Astrocyte of the cerebellum (primary cell): ENCODE measurements around the gene COL4A1.

Experiments used
- DNase-seq: peaks from one replicate; pipeline ENCODE4 v3.0.0-alpha.2; 2011; ENCODE audit warnings: low read depth
- H3K4me3 ChIP-seq: 2 replicates; pipeline ENCODE4 v1.5.1; 2011; ENCODE audit warnings: mild to moderate bottlenecking, low read depth, low read length, moderate library complexity
- in situ Hi-C: cut with HindIII; loops from 2 replicates; pipeline ENCODE4 v1.10.0; 2017; ENCODE audit warnings: low sequenced_read_pairs
- TF ChIP-seq, protein P1 (sequence below): IDR thresholded peaks from 2 replicates; pipeline ENCODE4 v1.5.1; 2012; ENCODE audit warnings: low read length, low read depth, moderate library complexity, mild to moderate bottlenecking; ENCODE audit errors: missing control alignments

COL4A1 gene

DNA sequence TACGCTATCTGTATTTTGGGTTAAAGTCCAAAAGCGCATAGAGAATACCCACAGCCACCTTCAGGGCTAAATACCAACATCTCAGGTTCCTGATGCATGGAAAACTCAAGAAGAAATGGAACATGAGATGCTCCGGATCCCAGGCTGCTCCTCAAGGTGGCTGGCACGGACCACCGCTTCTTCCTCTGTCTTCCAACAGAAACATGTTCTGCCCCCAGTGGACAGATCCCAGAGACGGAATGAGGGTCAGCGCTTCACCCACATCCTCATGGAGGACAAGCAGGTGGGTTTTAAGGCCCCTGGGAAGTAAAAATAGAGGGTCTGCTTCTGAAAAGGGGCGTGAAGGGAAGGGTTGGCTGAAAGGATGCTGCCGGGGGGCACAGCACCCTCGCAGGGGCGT, 17.3 kb downstream of the COL4A1 start:
- in situ Hi-C loops, result loop anchor here (5.0 kb wide), 2 partner anchors 47 to 48 kb away; no protein-coding TSS in a partner anchor
- no peak overlapping the region for H3K4me3 ChIP-seq
- no peak for DNase-seq
- TF ChIP-seq, protein P1, sequence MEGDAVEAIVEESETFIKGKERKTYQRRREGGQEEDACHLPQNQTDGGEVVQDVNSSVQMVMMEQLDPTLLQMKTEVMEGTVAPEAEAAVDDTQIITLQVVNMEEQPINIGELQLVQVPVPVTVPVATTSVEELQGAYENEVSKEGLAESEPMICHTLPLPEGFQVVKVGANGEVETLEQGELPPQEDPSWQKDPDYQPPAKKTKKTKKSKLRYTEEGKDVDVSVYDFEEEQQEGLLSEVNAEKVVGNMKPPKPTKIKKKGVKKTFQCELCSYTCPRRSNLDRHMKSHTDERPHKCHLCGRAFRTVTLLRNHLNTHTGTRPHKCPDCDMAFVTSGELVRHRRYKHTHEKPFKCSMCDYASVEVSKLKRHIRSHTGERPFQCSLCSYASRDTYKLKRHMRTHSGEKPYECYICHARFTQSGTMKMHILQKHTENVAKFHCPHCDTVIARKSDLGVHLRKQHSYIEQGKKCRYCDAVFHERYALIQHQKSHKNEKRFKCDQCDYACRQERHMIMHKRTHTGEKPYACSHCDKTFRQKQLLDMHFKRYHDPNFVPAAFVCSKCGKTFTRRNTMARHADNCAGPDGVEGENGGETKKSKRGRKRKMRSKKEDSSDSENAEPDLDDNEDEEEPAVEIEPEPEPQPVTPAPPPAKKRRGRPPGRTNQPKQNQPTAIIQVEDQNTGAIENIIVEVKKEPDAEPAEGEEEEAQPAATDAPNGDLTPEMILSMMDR, result no peak

DNA sequence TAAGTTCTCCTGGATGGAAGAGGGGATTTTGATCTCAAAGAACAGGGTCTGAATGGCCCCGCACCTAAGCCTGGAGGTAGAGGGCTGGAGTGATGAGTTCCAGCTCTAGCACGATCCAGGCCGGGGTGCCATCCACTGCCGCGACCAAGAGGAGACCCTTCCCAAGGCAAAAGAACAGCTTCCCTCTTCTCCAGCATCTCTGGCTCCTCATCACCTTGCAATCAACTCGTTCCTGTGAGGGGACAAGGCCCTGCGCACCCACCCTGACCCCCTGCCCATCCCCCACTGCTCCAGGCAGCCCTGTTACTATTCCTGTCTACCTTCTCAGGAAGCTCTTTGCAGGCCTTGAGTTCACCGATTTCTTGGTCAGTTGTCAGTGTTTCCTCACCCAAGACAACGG, 17.8 kb downstream of the COL4A1 start:
- H3K4me3 ChIP-seq, result no peak overlapping the region
- DNase-seq, result no peak
- TF ChIP-seq, protein P1, result no peak
- in situ Hi-C loops, result no loop called here

DNA sequence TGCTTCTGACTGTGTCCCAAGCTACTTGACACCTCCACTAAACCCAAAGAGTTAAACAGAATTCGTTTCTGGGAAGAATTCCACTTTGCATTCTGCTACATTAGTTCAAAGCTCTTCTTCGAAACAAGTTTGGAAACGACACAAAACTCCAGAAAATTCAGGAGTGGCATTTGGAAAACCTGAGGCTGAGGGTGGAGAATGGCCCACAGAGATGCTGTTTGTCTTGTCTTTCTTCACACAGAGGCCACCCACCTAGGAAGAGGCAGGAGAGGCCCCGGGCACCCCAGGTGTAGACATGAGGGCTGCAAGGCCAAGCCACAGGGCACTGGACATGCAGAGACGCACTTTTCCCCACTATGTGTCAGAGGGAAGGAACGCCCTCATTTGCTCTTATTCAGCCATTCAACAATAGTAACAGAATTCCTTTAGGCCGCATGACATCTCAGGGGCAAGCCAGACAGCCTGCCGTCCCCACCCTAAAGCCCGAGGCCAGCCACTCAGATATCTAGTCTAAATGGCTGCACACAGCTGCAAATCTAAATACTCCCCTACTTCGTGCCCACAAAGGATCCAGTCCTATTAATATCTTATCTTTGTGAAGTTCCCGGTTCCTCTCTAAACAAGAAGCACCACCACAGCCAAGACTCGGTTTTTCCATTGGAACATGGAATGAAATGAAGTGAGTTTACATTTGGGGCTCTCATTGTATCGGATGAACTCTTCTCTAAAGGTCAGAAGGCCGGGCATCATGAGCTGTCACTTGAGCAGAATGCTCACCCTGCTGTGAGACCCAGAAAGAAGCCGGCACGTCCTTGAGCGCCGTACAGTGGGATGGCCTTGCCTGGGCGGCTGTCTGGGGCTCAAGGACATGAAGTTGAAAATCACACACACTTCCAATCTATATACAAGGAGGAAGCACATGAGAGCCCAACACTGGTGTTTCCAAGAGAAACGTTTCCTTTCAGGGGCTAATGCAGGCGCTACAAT, 19.8 kb downstream of the COL4A1 start:
- TF ChIP-seq, protein P1, result no peak
- H3K4me3 ChIP-seq, result no peak overlapping the region
- in situ Hi-C loops, result no loop called here
- no peak for DNase-seq

DNA sequence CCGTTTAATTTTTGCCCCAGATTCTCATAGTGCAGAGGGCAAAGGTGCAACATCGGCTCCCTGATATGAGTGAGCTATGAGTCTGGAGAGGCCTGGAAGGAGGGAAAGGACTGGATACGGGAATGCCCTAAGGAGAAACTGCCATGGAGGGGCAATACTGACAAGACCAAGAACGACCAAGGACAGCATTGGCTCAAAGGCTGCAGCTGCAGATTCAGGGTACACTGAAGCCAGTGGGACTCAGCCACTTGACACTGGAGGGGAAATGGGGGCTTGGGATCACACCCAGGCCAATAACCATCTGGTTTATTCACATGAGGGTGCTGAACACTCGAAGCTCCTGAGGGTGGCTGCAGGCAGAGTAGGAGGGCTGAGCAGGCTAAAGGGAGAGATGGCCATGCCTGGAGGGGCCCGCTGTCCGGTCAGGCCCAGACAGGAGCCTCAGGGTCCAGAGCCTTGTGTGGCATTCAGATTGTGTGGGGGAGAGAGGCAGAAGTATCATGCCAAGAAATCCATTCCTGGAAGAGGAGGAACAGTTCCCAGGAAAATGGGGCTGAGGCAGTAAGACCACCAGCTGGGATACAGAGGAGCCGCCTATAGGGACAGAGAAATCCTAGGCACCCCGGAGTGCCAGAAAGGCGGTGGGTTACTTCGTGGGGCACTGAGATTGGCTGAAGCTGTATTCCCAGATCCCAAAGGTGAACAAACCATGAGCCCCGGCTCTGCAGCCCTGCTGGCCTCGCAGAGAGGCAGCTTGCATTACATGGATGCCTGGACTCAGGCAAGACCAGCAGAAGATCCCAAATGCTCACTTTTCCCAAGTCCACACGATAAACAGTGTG, 20.7 kb downstream of the COL4A1 start:
- H3K4me3 ChIP-seq, result no peak overlapping the region
- in situ Hi-C loops, result no loop called here
- DNase-seq, result no peak
- TF ChIP-seq, protein P1, result no peak

DNA sequence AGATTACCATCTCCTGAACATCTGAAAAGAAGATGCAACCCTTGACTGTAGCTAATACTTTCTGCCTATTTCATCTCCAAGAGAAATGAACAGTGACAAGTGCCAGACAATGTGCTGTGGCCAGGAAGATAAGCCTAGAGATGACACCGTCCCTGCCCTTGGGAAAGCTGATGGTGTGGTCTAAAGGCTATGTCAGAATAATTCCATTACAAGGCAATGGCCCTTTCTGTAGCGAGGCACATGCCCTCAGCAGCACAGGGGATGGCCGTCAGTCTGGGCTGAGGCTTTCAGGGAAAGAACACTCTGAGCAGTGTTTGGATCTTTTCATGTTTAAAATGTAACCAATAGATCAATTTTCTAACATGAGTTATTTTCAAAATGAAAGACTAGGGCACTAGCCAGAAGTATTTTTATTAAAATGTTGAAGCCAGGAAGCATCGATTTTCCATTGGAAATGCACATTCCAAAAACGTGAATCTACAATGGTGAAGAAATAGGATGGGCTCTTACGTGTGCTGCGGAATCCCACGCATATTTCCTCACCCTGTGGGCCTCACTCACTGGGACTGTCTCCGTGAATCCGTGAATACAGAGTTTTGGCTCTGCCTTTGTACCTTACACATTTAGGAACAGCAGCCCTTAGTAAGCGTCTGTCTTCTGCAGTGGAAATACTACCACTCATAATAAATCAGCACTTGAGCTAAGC, 22.0 kb downstream of the COL4A1 start:
- TF ChIP-seq, protein P1, result no peak
- no peak overlapping the region for H3K4me3 ChIP-seq
- no peak for DNase-seq
- in situ Hi-C loops, result no loop called here
